ENCODE results near the gene TEX101. TPM values are rescaled to one million over a fixed set of nuclear protein-coding genes. Genes with fewer than 3 reads are reported as not detected.
"Not testable (repeated sequence)": the region's sequence is repeated elsewhere in the genome, so short reads cannot be mapped to it uniquely, and the experiment has no call there.

Gene TEX101, protein sequence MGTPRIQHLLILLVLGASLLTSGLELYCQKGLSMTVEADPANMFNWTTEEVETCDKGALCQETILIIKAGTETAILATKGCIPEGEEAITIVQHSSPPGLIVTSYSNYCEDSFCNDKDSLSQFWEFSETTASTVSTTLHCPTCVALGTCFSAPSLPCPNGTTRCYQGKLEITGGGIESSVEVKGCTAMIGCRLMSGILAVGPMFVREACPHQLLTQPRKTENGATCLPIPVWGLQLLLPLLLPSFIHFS
- total RNA-seq (2021), result not detected in 2 replicates
- long read RNA-seq, result 0 reads

DNA sequence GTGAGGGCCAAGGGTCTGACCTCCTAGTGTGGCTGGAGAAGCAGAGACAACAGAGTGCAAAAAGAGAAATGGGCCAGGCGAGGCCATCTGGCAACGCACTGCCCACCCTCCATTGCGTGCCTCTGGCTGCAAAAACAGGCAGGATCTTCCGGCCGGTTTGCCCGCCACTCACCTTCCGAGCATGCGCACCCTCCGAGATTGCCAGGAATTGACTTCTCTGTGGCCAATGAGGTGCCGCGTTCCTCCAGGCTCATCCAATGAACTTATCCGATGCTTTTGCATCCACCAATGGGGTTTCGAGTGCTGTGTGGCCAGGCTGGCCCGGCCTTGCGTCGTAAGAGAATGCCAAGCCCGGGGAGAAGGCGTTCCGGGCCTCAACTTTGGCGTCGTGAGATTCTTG lies at the start of gene TEX101:
Gene TEX101, plus strand, starts transcription at position 337 of the 400 bp plus-strand sequence. CDS start 1,030 bp downstream, outside the sequence.
- Histone ChIP-seq H3K9ac (ENCODE audit: extremely low read depth, insufficient read length, low read length) (no peak within 1 kb of the TSS), H3K4me2 (ENCODE audit: insufficient read depth, insufficient read length, low read length) (no peak within 1 kb of the TSS), H3K79me1 (ENCODE audit: insufficient read depth, low read depth, low read length, poor library complexity, severe bottlenecking) (no peaks in the 10 kb centered on the region), H3T11ph (ENCODE audit: low read length) (no peak within 1 kb of the TSS), H4K8ac (replicated peaks; ENCODE audit: insufficient read length, low read depth, low read length) (no peak within 1 kb of the TSS), H2AFZ (ENCODE audit: low read length) (no peak within 1 kb of the TSS), H2BK20ac (ENCODE audit: low read depth, low read length, poor library complexity, severe bottlenecking) (no peak within 1 kb of the TSS), H3K79me2 (ENCODE audit: insufficient read depth, low read length) (no peaks in the 10 kb centered on the region), H3K27ac (ENCODE audit: insufficient read length, low read depth, low read length) (no peak within 1 kb of the TSS), H2BK120ac (ENCODE audit: low read depth, low read length, poor library complexity, severe bottlenecking) (no peak within 1 kb of the TSS), H2BK5ac (ENCODE audit: insufficient read length, low read length) (no peak within 1 kb of the TSS), H3K27me3 (ENCODE audit: insufficient read depth, low read length) (no peaks in the 10 kb centered on the region), H3K14ac (ENCODE audit: insufficient read depth, low read length) (no peak within 1 kb of the TSS), H2AK5ac (ENCODE audit: insufficient read length, low read length) (no peak within 1 kb of the TSS), H3K23me2 (ENCODE audit: insufficient read length, low read depth, low read length, poor library complexity, severe bottlenecking) (no peaks in the 10 kb centered on the region), H3K9me3 (ENCODE audit: control insufficient read depth, low read depth, low read length) (peaks cover 7% of the 10 kb centered on the region), H4K91ac (ENCODE audit: insufficient read length, low read depth, low read length) (no peak within 1 kb of the TSS), H3K56ac (ENCODE audit: insufficient read length, low read depth, low read length) (no peak within 1 kb of the TSS), H4K20me1 (ENCODE audit: control insufficient read depth, insufficient read depth, insufficient read length) (no peaks in the 10 kb centered on the region), H3K4me1 (ENCODE audit: insufficient read depth, low read length) (peaks cover 3% of the 10 kb centered on the region; the same call in 1 of the 2 replicates), H3K4ac (ENCODE audit: low read depth, low read length) (no peak within 1 kb of the TSS), H3K18ac (ENCODE audit: insufficient read length, low read depth, low read length) (no peak within 1 kb of the TSS), H2BK15ac (ENCODE audit: low read depth, low read length) (no peak within 1 kb of the TSS), H3K23ac (ENCODE audit: insufficient read length, low read depth, low read length) (no peak within 1 kb of the TSS), H2BK12ac (ENCODE audit: insufficient read length, low read depth, low read length) (no peak within 1 kb of the TSS), H4K5ac (ENCODE audit: insufficient read length, low read depth, low read length) (no peak within 1 kb of the TSS)
- peaks cover 2% of the 10 kb centered on the region for H3K27me3 Mint-ChIP-seq (ENCODE audit: low read depth)
- TF ChIP-seq, protein P1, sequence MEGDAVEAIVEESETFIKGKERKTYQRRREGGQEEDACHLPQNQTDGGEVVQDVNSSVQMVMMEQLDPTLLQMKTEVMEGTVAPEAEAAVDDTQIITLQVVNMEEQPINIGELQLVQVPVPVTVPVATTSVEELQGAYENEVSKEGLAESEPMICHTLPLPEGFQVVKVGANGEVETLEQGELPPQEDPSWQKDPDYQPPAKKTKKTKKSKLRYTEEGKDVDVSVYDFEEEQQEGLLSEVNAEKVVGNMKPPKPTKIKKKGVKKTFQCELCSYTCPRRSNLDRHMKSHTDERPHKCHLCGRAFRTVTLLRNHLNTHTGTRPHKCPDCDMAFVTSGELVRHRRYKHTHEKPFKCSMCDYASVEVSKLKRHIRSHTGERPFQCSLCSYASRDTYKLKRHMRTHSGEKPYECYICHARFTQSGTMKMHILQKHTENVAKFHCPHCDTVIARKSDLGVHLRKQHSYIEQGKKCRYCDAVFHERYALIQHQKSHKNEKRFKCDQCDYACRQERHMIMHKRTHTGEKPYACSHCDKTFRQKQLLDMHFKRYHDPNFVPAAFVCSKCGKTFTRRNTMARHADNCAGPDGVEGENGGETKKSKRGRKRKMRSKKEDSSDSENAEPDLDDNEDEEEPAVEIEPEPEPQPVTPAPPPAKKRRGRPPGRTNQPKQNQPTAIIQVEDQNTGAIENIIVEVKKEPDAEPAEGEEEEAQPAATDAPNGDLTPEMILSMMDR (conservative IDR thresholded peaks at IDR 0.05), result no peak
- no peak for DNase-seq
- peaks cover 10 to 28% (median 11%) of the 10 kb centered on the region in 3 experiments for H3K36me3 Mint-ChIP-seq (ENCODE audit: insufficient read depth in 1 of 3, low read depth in 3 of 3)
- no CpG with 5 or more reads among the region's 21 CpGs for WGBS (ENCODE audit: extremely low coverage, insufficient read length, low lambda C conversion rate)
- no peaks in the 10 kb centered on the region for H3K4me1 Mint-ChIP-seq
- H3K4me3 Mint-ChIP-seq, result no peak within 1 kb of the TSS
- H3K9me3 Mint-ChIP-seq, result peaks cover 40 to 65% of the 10 kb centered on the region in 2 experiments
- H3K27ac Mint-ChIP-seq, result no peak within 1 kb of the TSS

DNA sequence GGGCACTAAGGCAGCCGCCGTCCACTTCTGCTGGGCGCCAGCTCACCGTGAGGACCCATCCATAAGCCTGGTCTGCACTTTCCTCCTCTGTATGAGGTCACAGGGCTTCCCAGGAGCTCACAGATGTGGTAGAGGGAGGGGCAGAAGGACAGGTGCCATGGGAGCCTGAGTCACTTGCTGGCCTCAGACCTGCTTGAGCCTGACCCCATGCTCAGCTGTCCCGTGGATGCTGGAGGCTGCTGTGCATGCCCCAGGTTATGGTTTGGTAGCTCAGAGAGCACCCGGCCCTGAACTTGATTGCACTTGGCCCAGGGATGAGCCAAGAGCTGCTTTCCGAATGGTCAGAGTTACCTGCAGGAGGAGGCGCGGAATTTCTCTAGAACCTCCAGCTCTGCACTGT lies 49.0 kb upstream of the TEX101 start:
- H2AFZ ChIP-seq (ENCODE audit: low read length); H3K23ac ChIP-seq (ENCODE audit: insufficient read length, low read depth, low read length); H3K4me3 Mint-ChIP-seq; H3K79me1 ChIP-seq (ENCODE audit: insufficient read depth, low read depth, low read length, poor library complexity, severe bottlenecking); H3K18ac ChIP-seq (ENCODE audit: insufficient read length, low read depth, low read length); H3K4me1 Mint-ChIP-seq; H3K56ac ChIP-seq (ENCODE audit: insufficient read length, low read depth, low read length); H3K36me3 Mint-ChIP-seq (ENCODE audit: insufficient read depth in 1 of 3, low read depth in 3 of 3); H4K20me1 ChIP-seq (ENCODE audit: control insufficient read depth, insufficient read depth, insufficient read length); DNase-seq; H3K79me2 ChIP-seq (ENCODE audit: insufficient read depth, low read length); H2BK20ac ChIP-seq (ENCODE audit: low read depth, low read length, poor library complexity, severe bottlenecking); H3K9me3 ChIP-seq (ENCODE audit: control insufficient read depth, low read depth, low read length); H2AK5ac ChIP-seq (ENCODE audit: insufficient read length, low read length); H2BK12ac ChIP-seq (ENCODE audit: insufficient read length, low read depth, low read length); H2BK15ac ChIP-seq (ENCODE audit: low read depth, low read length); H4K5ac ChIP-seq (ENCODE audit: insufficient read length, low read depth, low read length); H4K8ac ChIP-seq (replicated peaks; ENCODE audit: insufficient read length, low read depth, low read length); H2BK5ac ChIP-seq (ENCODE audit: insufficient read length, low read length); H3K4me1 ChIP-seq (ENCODE audit: insufficient read depth, low read length); H2BK120ac ChIP-seq (ENCODE audit: low read depth, low read length, poor library complexity, severe bottlenecking); H3K27ac Mint-ChIP-seq; H3K14ac ChIP-seq (ENCODE audit: insufficient read depth, low read length); H3K27ac ChIP-seq (ENCODE audit: insufficient read length, low read depth, low read length); H3K9ac ChIP-seq (ENCODE audit: extremely low read depth, insufficient read length, low read length); H3K23me2 ChIP-seq (ENCODE audit: insufficient read length, low read depth, low read length, poor library complexity, severe bottlenecking); H3K4ac ChIP-seq (ENCODE audit: low read depth, low read length); H3K27me3 ChIP-seq (ENCODE audit: insufficient read depth, low read length); H3K4me2 ChIP-seq (ENCODE audit: insufficient read depth, insufficient read length, low read length); H4K91ac ChIP-seq (ENCODE audit: insufficient read length, low read depth, low read length); H3T11ph ChIP-seq (ENCODE audit: low read length): not testable (repeated sequence)
- no CpG with 5 or more reads among the region's 9 CpGs for WGBS (ENCODE audit: extremely low coverage, insufficient read length, low lambda C conversion rate)
- Mint-ChIP-seq H3K27me3 (ENCODE audit: low read depth) (peaks cover 16% of the 10 kb centered on the region), H3K9me3 (peaks cover 10 to 24% of the 10 kb centered on the region in 2 experiments)

Measured in H9 (cell line).